ENCODE data around the gene TGFB1. TPM values are rescaled to one million over a fixed set of nuclear protein-coding genes. Genes with fewer than 3 reads are reported as not detected.

TGFB1 gene
- total and polyA plus RNA-seq, 9 of the 15 experiments (the other 6 are each of a cell fraction or from before 2014, with no cell fraction given), result 0.24 to 159 (median 17.2) TPM

DNA sequence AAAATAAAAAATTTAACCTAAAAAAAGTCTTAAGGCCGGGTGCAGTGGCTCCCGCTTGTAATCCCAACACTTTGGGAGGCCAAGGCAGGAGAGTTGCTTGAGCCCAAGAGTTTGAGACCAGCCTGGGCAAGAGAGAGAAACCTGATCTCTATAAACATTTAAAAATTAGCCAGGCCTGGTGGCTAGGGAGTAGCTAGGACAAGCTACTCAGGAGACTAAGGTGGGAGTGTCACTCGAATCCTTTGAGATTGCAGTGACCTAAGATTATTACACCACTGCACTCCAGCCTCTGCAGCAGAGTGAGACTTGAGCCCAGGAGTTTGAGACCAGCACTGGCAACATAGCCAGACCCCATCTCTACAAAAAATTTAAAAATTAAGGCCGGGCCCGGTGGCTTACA lies 42.6 kb downstream of the TGFB1 start:
- H3K27ac ChIP-seq (ENCODE audit: extremely low read depth, low read depth, low read length), result peak overlapping the region; percentile 88; the same call in 1 of the 3 replicates
- TF ChIP-seq ZNF589 (CRISPR knock-in tag; IDR thresholded peaks at IDR 0.05; ENCODE audit: low read depth) (0 out of 2 replicates have a peak, but pooled peaks have one; percentile 14), CAMTA2 (CRISPR knock-in tag; conservative IDR thresholded peaks at IDR 0.05) (no peak)
- peak overlapping the region; percentile 91 for H3K4me2 ChIP-seq (ENCODE audit: insufficient read depth, low read length)
- ChIA-PET POLR2A (interaction anchor here (0.6 to 1.2 kb wide), 5 partner anchors 11 to 736 kb away, joined by 3 to 7 read pairs (median 3); no protein-coding TSS in a partner anchor), CTCF (ENCODE audit: low intra/inter-chr PET ratio) (no interaction called here)
- no peak for FAIRE-seq
- peak; percentile 21; the same call in 2 of the 3 replicates for ATAC-seq
- 3% methylated on average over 5 of the region's 5 CpGs for WGBS (ENCODE audit: insufficient coverage, low coverage, missing lambda C conversion rate)
- H3K79me2 ChIP-seq (ENCODE audit: control insufficient read depth, insufficient read depth, low read length), result peaks cover 34% of the 10 kb centered on the region
- peak overlapping the region; percentile 88 to 93; a peak in 3 of 4 replicates for H3K9ac ChIP-seq (ENCODE audit: insufficient read depth in 1 of 2, low read depth in 2 of 2, low read length in 2 of 2)
- in situ Hi-C loops (cut with MboI) (loop anchor here (25.0 kb wide), 1 partner anchor 251 kb away; no protein-coding TSS in a partner anchor), intact Hi-C loops (cut with micrococcal nuclease) (no loop called here)
- peak overlapping the region; percentile 67 for H3K4me3 ChIP-seq
- DNase-seq (ENCODE audit: extremely low read depth in 1 of 4, low spot score in 3 of 4), result peak in 1 of 4 experiments; percentile 36
- H3K9me1 ChIP-seq (ENCODE audit: control insufficient read depth, insufficient read depth, low read length), result no peaks in the 10 kb centered on the region
- peaks cover 3% of the 10 kb centered on the region; the same call in 1 of the 2 replicates for H4K20me1 ChIP-seq (replicated peaks; ENCODE audit: control insufficient read depth, insufficient read depth, low read length)
- H3K27me3 ChIP-seq (ENCODE audit: control insufficient read depth in 2 of 2, insufficient read depth in 2 of 2, low read length in 2 of 2), result no peaks in the 10 kb centered on the region
- no TSS peak for BruUV-seq (replicated peaks)
- H3K4me1 ChIP-seq (replicated peaks in 1 of 2; ENCODE audit: control insufficient read depth in 2 of 2, insufficient read depth in 2 of 2, low read length in 2 of 2), result peaks cover 11 to 12% of the 10 kb centered on the region in 2 experiments; a peak in 4 of 5 replicates
- H2AFZ ChIP-seq (ENCODE audit: low read depth, low read length), result no peak overlapping the region
- peaks cover 50% of the 10 kb centered on the region for H3K36me3 ChIP-seq (ENCODE audit: control insufficient read depth, insufficient read depth, low read length)
- no peaks in the 10 kb centered on the region for H3K9me3 ChIP-seq (replicated peaks; ENCODE audit: control insufficient read depth, insufficient read depth, low read depth, low read length)

DNA sequence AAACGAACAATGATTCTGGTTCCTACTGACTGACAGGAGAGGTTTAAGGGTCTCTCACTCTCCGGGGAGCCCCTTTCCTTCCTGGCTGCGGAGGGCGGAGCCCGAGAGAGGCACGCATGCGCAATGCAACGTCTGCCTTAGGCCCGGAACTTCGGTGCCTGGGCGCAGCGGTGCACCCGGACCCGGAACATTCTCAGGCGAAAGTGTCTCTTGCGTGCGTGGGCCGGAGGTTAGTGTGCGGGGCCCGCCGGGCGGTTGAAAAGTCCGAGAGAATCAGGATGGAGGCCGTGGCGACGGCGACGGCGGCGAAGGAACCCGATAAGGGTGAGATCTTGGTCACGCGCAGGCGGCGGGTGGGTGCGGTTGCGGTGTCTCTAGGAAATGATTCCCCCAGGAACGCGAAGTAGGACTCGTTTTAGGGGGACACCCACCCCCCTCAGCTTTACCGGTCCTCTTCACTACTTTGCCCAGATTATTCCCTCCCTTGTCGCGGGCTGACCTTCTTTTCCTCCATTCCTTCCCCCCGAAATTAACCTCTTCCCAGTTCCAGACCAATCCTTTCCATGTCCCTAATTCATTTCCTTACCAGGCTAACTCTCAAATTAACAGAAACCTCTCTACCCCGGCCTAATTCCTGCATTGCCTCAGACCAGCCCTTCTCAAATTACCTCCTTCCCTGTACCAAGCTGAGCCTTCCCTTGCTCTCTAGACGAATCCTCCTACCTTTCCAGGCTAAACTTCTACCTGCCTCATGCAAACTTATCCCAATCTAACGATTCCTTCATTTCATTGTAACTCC lies 43.5 kb downstream of the TGFB1 start, which contains the start of gene CCDC97:
Gene CCDC97, plus strand, starts transcription at position 140 of the 799 bp plus-strand sequence. Its CDS starts 139 bp downstream, at position 279.
- peak within 1 kb of the TSS; percentile 92 for H2AFZ ChIP-seq (ENCODE audit: low read depth, low read length)
- WGBS (ENCODE audit: insufficient coverage, low coverage, missing lambda C conversion rate), result 0% methylated on average over 38 of the region's 47 CpGs
- peak; percentile 78 for FAIRE-seq
- peaks cover 3% of the 10 kb centered on the region; the same call in 1 of the 2 replicates for H4K20me1 ChIP-seq (replicated peaks; ENCODE audit: control insufficient read depth, insufficient read depth, low read length)
- intact Hi-C loops (cut with micrococcal nuclease) (no loop called here), in situ Hi-C loops (cut with MboI) (loop anchor here (25.0 kb wide), 1 partner anchor 252 kb away; no protein-coding TSS in a partner anchor)
- H3K9me3 ChIP-seq (replicated peaks; ENCODE audit: control insufficient read depth, insufficient read depth, low read depth, low read length), result no peaks in the 10 kb centered on the region
- peak; percentile 92 to 95 (median 94) for DNase-seq (ENCODE audit: extremely low read depth in 1 of 4, low spot score in 3 of 4)
- peaks cover 56% of the 10 kb centered on the region for H3K36me3 ChIP-seq (ENCODE audit: control insufficient read depth, insufficient read depth, low read length)
- peak within 1 kb of the TSS; percentile 88 for H3K27ac ChIP-seq (ENCODE audit: extremely low read depth, low read depth, low read length)
- peak within 1 kb of the TSS; percentile 91 for H3K4me2 ChIP-seq (ENCODE audit: insufficient read depth, low read length)
- ChIA-PET POLR2A (interaction anchor here (0.6 to 1.2 kb wide), 8 partner anchors 9 to 735 kb away, joined by 3 to 7 read pairs (median 3); no protein-coding TSS in a partner anchor), CTCF (ENCODE audit: low intra/inter-chr PET ratio) (no interaction called here)
- TSS peak; percentile 64 for BruUV-seq (replicated peaks)
- peaks cover 34% of the 10 kb centered on the region for H3K79me2 ChIP-seq (ENCODE audit: control insufficient read depth, insufficient read depth, low read length)
- no peaks in the 10 kb centered on the region for H3K9me1 ChIP-seq (ENCODE audit: control insufficient read depth, insufficient read depth, low read length)
- peaks cover 11 to 12% of the 10 kb centered on the region in 2 experiments; a peak in 4 of 5 replicates for H3K4me1 ChIP-seq (replicated peaks in 1 of 2; ENCODE audit: control insufficient read depth in 2 of 2, insufficient read depth in 2 of 2, low read length in 2 of 2)
- peak; percentile 80 for ATAC-seq
- H3K27me3 ChIP-seq (ENCODE audit: control insufficient read depth in 2 of 2, insufficient read depth in 2 of 2, low read length in 2 of 2), result no peaks in the 10 kb centered on the region
- peak within 1 kb of the TSS; percentile 88 to 93 for H3K9ac ChIP-seq (ENCODE audit: insufficient read depth in 1 of 2, low read depth in 2 of 2, low read length in 2 of 2)
- H3K4me3 ChIP-seq, result peak within 1 kb of the TSS; percentile 67
- TF ChIP-seq, protein P1, sequence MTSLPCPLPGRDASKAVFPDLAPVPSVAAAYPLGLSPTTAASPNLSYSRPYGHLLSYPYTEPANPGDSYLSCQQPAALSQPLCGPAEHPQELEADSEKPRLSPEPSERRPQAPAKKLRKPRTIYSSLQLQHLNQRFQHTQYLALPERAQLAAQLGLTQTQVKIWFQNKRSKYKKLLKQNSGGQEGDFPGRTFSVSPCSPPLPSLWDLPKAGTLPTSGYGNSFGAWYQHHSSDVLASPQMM (CRISPR knock-in tag; IDR thresholded peaks at IDR 0.05), result no peak
- TF ChIP-seq POLR2G (IDR thresholded peaks at IDR 0.05; ENCODE audit: low read depth, low read length) (peak; percentile 95), GTF2E2 (tag; IDR thresholded peaks at IDR 0.05) (peak; percentile 93), THRAP3 (IDR thresholded peaks at IDR 0.05; ENCODE audit: borderline replicate concordance) (peak; percentile 65; the same call in 1 of the 2 replicates), ZNF24 (IDR thresholded peaks at IDR 0.05) (peak; percentile 71; the same call in 1 of the 2 replicates), HDAC1 (IDR thresholded peaks at IDR 0.05) (peak; percentile 57 to 96; a peak in 2 of 4 replicates), ZNF124 (CRISPR knock-in tag; IDR thresholded peaks at IDR 0.05) (no peak), SAFB (IDR thresholded peaks at IDR 0.05; ENCODE audit: borderline replicate concordance, low read depth, low read length) (peak; percentile 93), ZNF224 (CRISPR knock-in tag; IDR thresholded peaks at IDR 0.05) (no peak), ZNF717 (CRISPR knock-in tag; IDR thresholded peaks at IDR 0.05) (no peak)
- TF ChIP-seq, protein P2, sequence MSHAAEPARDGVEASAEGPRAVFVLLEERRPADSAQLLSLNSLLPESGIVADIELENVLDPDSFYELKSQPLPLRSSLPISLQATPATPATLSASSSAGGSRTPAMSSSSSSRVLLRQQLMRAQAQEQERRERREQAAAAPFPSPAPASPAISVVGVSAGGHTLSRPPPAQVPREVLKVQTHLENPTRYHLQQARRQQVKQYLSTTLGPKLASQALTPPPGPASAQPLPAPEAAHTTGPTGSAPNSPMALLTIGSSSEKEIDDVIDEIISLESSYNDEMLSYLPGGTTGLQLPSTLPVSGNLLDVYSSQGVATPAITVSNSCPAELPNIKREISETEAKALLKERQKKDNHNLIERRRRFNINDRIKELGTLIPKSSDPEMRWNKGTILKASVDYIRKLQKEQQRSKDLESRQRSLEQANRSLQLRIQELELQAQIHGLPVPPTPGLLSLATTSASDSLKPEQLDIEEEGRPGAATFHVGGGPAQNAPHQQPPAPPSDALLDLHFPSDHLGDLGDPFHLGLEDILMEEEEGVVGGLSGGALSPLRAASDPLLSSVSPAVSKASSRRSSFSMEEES (CRISPR knock-in tag; IDR thresholded peaks at IDR 0.05), result no peak
